Measurements from ENCODE around the gene HIPK2.

GRCh38 chr7:139598642-139599041 is 179.2 kb downstream of the HIPK2 start:
- TF ChIP-seq CTCF (conservative IDR thresholded peaks at IDR 0.05) (no peak), ZFX (IDR thresholded peaks at IDR 0.05) (no peak)
